ENCODE measurements around the gene EIPR1. TPM values are rescaled to one million over a fixed set of nuclear protein-coding genes. Genes with fewer than 3 reads are reported as not detected.

Gene EIPR1
- total and polyA plus RNA-seq, 2 of the 13 experiments (the other 11 are each of a cell fraction or from before 2014, with no cell fraction given), result 70.0 to 96.3 TPM

DNA sequence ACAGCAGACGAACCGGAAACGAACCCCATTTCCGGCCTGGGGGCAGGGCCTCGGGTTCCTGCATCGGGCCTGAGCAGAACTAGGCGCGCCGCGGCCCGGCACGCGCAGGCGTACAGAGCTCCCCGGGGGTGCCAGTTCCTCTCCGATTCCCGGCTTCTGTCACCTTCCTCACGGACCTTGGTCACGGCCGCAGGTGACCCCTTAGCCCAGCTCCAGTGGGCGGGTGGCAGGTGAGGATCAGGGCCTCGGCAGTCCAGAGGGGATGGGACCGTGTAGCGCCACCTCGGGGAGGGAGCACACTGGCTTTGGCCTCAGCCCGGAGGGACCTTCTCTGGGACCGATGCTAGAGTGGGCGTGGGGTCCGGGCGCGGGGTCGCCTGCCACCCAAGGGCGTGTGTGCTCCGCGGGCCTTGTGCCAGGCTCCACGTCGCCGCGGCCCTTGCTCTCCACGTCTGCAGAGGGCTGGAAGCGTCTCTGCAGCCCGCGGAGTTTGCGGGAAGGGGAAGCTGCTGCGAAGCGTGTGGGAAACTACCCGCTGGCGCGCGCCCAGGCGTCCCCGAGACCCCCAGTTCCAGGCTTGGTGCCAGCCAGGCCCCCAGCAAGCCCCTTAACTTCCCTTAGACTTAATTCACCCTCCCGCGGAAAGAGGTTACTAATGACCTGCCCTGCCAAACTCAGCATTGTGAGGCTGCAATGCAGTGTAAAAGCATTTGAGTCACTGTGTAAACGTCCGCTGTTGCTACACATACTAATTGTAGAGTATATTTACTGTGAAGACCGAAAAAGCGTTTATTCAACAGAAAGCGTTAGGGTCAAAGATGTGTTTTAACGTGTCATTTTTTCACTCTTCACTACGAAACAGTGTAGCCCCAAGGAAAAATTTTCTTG lies 2.3 kb upstream of the EIPR1 start, which contains the start of gene TRAPPC12 (continued):
- TF ChIP-seq KLF13 (CRISPR knock-in tag; IDR thresholded peaks at IDR 0.05) (peak; percentile 94; the same call in 1 of the 2 replicates), FIP1L1 (IDR thresholded peaks at IDR 0.05; ENCODE audit: borderline replicate concordance, insufficient read depth, low read depth, low read length) (peak; percentile 98), NAIF1 (CRISPR knock-in tag; IDR thresholded peaks at IDR 0.05; ENCODE audit: borderline replicate concordance) (peak; percentile 89), ZNF616 (CRISPR knock-in tag; IDR thresholded peaks at IDR 0.05; ENCODE audit: low read depth) (no peak; the same call in 1 of the 2 replicates), REL (CRISPR knock-in tag; conservative IDR thresholded peaks at IDR 0.05) (peak; percentile 98), FOXC1 (CRISPR knock-in tag; IDR thresholded peaks at IDR 0.05; ENCODE audit: borderline replicate concordance) (peak; percentile 99)
- TF ChIP-seq, protein P1, sequence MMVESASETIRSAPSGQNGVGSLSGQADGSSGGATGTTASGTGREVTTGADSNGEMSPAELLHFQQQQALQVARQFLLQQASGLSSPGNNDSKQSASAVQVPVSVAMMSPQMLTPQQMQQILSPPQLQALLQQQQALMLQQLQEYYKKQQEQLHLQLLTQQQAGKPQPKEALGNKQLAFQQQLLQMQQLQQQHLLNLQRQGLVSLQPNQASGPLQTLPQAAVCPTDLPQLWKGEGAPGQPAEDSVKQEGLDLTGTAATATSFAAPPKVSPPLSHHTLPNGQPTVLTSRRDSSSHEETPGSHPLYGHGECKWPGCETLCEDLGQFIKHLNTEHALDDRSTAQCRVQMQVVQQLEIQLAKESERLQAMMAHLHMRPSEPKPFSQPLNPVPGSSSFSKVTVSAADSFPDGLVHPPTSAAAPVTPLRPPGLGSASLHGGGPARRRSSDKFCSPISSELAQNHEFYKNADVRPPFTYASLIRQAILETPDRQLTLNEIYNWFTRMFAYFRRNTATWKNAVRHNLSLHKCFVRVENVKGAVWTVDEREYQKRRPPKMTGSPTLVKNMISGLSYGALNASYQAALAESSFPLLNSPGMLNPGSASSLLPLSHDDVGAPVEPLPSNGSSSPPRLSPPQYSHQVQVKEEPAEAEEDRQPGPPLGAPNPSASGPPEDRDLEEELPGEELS (CRISPR knock-in tag; IDR thresholded peaks at IDR 0.05), result peak; percentile 75
- TF ChIP-seq, protein P2, sequence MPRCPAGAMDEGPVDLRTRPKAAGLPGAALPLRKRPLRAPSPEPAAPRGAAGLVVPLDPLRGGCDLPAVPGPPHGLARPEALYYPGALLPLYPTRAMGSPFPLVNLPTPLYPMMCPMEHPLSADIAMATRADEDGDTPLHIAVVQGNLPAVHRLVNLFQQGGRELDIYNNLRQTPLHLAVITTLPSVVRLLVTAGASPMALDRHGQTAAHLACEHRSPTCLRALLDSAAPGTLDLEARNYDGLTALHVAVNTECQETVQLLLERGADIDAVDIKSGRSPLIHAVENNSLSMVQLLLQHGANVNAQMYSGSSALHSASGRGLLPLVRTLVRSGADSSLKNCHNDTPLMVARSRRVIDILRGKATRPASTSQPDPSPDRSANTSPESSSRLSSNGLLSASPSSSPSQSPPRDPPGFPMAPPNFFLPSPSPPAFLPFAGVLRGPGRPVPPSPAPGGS (CRISPR knock-in tag; IDR thresholded peaks at IDR 0.05), result peak; percentile 96
- TF ChIP-seq, protein P3, sequence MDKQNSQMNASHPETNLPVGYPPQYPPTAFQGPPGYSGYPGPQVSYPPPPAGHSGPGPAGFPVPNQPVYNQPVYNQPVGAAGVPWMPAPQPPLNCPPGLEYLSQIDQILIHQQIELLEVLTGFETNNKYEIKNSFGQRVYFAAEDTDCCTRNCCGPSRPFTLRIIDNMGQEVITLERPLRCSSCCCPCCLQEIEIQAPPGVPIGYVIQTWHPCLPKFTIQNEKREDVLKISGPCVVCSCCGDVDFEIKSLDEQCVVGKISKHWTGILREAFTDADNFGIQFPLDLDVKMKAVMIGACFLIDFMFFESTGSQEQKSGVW (CRISPR knock-in tag; IDR thresholded peaks at IDR 0.05; ENCODE audit: borderline replicate concordance), result no peak
- TF ChIP-seq, protein P4, sequence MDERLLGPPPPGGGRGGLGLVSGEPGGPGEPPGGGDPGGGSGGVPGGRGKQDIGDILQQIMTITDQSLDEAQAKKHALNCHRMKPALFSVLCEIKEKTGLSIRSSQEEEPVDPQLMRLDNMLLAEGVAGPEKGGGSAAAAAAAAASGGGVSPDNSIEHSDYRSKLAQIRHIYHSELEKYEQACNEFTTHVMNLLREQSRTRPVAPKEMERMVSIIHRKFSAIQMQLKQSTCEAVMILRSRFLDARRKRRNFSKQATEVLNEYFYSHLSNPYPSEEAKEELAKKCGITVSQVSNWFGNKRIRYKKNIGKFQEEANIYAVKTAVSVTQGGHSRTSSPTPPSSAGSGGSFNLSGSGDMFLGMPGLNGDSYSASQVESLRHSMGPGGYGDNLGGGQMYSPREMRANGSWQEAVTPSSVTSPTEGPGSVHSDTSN (CRISPR knock-in tag; IDR thresholded peaks at IDR 0.05), result no peak
- TF ChIP-seq, protein P5, sequence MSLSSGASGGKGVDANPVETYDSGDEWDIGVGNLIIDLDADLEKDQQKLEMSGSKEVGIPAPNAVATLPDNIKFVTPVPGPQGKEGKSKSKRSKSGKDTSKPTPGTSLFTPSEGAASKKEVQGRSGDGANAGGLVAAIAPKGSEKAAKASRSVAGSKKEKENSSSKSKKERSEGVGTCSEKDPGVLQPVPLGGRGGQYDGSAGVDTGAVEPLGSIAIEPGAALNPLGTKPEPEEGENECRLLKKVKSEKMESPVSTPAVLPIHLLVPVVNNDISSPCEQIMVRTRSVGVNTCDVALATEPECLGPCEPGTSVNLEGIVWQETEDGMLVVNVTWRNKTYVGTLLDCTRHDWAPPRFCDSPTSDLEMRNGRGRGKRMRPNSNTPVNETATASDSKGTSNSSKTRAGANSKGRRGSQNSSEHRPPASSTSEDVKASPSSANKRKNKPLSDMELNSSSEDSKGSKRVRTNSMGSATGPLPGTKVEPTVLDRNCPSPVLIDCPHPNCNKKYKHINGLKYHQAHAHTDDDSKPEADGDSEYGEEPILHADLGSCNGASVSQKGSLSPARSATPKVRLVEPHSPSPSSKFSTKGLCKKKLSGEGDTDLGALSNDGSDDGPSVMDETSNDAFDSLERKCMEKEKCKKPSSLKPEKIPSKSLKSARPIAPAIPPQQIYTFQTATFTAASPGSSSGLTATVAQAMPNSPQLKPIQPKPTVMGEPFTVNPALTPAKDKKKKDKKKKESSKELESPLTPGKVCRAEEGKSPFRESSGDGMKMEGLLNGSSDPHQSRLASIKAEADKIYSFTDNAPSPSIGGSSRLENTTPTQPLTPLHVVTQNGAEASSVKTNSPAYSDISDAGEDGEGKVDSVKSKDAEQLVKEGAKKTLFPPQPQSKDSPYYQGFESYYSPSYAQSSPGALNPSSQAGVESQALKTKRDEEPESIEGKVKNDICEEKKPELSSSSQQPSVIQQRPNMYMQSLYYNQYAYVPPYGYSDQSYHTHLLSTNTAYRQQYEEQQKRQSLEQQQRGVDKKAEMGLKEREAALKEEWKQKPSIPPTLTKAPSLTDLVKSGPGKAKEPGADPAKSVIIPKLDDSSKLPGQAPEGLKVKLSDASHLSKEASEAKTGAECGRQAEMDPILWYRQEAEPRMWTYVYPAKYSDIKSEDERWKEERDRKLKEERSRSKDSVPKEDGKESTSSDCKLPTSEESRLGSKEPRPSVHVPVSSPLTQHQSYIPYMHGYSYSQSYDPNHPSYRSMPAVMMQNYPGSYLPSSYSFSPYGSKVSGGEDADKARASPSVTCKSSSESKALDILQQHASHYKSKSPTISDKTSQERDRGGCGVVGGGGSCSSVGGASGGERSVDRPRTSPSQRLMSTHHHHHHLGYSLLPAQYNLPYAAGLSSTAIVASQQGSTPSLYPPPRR (CRISPR knock-in tag; IDR thresholded peaks at IDR 0.05; ENCODE audit: borderline replicate concordance), result peak; percentile 64
- TF ChIP-seq, protein P6, sequence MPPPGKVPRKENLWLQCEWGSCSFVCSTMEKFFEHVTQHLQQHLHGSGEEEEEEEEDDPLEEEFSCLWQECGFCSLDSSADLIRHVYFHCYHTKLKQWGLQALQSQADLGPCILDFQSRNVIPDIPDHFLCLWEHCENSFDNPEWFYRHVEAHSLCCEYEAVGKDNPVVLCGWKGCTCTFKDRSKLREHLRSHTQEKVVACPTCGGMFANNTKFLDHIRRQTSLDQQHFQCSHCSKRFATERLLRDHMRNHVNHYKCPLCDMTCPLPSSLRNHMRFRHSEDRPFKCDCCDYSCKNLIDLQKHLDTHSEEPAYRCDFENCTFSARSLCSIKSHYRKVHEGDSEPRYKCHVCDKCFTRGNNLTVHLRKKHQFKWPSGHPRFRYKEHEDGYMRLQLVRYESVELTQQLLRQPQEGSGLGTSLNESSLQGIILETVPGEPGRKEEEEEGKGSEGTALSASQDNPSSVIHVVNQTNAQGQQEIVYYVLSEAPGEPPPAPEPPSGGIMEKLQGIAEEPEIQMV (CRISPR knock-in tag; IDR thresholded peaks at IDR 0.05; ENCODE audit: low read depth), result peak; percentile 90

Data from HepG2 (cell line).